ENCODE results near the gene EIF4A3. TPM values are rescaled to one million over a fixed set of nuclear protein-coding genes. Genes with fewer than 3 reads are reported as not detected.
A peak's percentile ranks its signal among the peaks of the same experiment; 100 is the strongest.

EIF4A3 gene
- total RNA-seq, 1 experiment from 2014 or later = 160 TPM

- TF ChIP-seq ZSCAN18 (CRISPR knock-in tag; IDR thresholded peaks at IDR 0.05) (no peak), ATF6 (CRISPR knock-in tag; IDR thresholded peaks at IDR 0.05) (no peak), FOXP1 (CRISPR knock-in tag; IDR thresholded peaks at IDR 0.05; ENCODE audit: borderline replicate concordance) (no peak), ZNF232 (CRISPR knock-in tag; IDR thresholded peaks at IDR 0.05) (no peak), FOXP4 (CRISPR knock-in tag; IDR thresholded peaks at IDR 0.05) (no peak), ZNF416 (CRISPR knock-in tag; IDR thresholded peaks at IDR 0.05) (no peak), TEAD1 (CRISPR knock-in tag; IDR thresholded peaks at IDR 0.05) (no peak), EMX1 (CRISPR knock-in tag; IDR thresholded peaks at IDR 0.05) (no peak), OVOL2 (CRISPR knock-in tag; IDR thresholded peaks at IDR 0.05; ENCODE audit: borderline replicate concordance) (no peak), ZNF423 (CRISPR knock-in tag; IDR thresholded peaks at IDR 0.05) (no peak), PRDM15 (CRISPR knock-in tag; IDR thresholded peaks at IDR 0.05) (no peak)
Measured at GRCh38 chr17:80110927-80111701, 35.8 kb downstream of the EIF4A3 start (continued).

- no peak for TF ChIP-seq FOXK1 (CRISPR knock-in tag; IDR thresholded peaks at IDR 0.05)
- no peak for TF ChIP-seq ZBTB43 (CRISPR knock-in tag; IDR thresholded peaks at IDR 0.05)
- no peak for TF ChIP-seq ZMAT4 (CRISPR knock-in tag; IDR thresholded peaks at IDR 0.05)
- no peak for TF ChIP-seq TCF7 (CRISPR knock-in tag; IDR thresholded peaks at IDR 0.05; ENCODE audit: low read depth)
- TF ChIP-seq ZNF671 (CRISPR knock-in tag; IDR thresholded peaks at IDR 0.05) = no peak
- no peak for TF ChIP-seq NR1H2 (CRISPR knock-in tag; IDR thresholded peaks at IDR 0.05)
- no peak for TF ChIP-seq SP1 (CRISPR knock-in tag; conservative IDR thresholded peaks at IDR 0.05)
- no peak for TF ChIP-seq IRF1 (CRISPR knock-in tag; IDR thresholded peaks at IDR 0.05)
- TF ChIP-seq ZNF396 (CRISPR knock-in tag; IDR thresholded peaks at IDR 0.05; ENCODE audit: borderline replicate concordance) = no peak
- no peak for ATAC-seq
- Mint-ChIP-seq H3K9me3 (peaks cover 5% of the 10 kb centered on the region; the same call in 1 of the 2 replicates), H3K27me3 (ENCODE audit: low read depth) (no peaks in the 10 kb centered on the region; the same call in 1 of the 2 replicates), H3K4me1 (peaks cover 6% of the 10 kb centered on the region; the same call in 1 of the 2 replicates), H3K4me3 (no peak overlapping the region), H3K27ac (no peak overlapping the region), H3K36me3 (peaks cover 9% of the 10 kb centered on the region)
- ChIA-PET CTCF (interaction anchor here (0.8 to 5.4 kb wide), 4 partner anchors 10 to 102 kb away, joined by 3 to 55 read pairs (median 4); partner anchors contain the start of gene GAA), POLR2A (interaction anchor here (0.9 kb wide), 1 partner anchor 9 kb away, joined by 3 read pairs; no protein-coding TSS in a partner anchor)
- DNase-seq (ENCODE audit: low spot score) = peak; percentile 2
Measured at GRCh38 chr17:80110447-80110812, 36.5 kb downstream of the EIF4A3 start.
